ENCODE measurements around the gene OR11A1.

DNA sequence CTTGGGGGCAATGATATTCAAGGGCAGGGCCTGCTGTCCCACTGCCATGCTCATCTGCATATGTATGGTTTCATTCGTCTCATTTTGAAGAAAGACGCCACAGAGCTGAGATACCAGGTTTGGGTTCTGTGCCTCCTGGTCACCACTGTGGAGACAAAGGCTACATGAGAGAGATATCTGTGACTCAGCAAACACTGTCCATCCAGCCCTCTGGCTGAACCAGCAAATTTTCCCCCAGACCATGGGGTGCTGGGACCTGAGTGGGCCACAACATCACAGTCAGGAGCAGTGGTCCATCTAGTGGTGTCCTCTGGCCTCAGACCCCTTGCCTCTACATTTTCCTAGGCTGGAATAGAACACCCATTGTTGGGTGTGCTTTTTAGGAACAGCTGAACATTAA, 30.8 kb upstream of the OR11A1 start, which contains the start of gene MAS1L:
- TF ChIP-seq EZH2 (IDR thresholded peaks at IDR 0.05; ENCODE audit: borderline replicate concordance, insufficient read depth, low read depth, low read length, poor library complexity, severe bottlenecking) = no peak
- TF ChIP-seq, protein P1, sequence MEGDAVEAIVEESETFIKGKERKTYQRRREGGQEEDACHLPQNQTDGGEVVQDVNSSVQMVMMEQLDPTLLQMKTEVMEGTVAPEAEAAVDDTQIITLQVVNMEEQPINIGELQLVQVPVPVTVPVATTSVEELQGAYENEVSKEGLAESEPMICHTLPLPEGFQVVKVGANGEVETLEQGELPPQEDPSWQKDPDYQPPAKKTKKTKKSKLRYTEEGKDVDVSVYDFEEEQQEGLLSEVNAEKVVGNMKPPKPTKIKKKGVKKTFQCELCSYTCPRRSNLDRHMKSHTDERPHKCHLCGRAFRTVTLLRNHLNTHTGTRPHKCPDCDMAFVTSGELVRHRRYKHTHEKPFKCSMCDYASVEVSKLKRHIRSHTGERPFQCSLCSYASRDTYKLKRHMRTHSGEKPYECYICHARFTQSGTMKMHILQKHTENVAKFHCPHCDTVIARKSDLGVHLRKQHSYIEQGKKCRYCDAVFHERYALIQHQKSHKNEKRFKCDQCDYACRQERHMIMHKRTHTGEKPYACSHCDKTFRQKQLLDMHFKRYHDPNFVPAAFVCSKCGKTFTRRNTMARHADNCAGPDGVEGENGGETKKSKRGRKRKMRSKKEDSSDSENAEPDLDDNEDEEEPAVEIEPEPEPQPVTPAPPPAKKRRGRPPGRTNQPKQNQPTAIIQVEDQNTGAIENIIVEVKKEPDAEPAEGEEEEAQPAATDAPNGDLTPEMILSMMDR (IDR thresholded peaks at IDR 0.05) = no peak
